ENCODE data around the gene DDX60. TPM values are rescaled to one million over a fixed set of nuclear protein-coding genes. Genes with fewer than 3 reads are reported as not detected.
"Not testable (repeated sequence)": the region's sequence is repeated elsewhere in the genome, so short reads cannot be mapped to it uniquely, and the experiment has no call there.

DDX60 gene
- polyA plus RNA-seq, 2 donors, result 0.90 to 1.8 TPM

DNA sequence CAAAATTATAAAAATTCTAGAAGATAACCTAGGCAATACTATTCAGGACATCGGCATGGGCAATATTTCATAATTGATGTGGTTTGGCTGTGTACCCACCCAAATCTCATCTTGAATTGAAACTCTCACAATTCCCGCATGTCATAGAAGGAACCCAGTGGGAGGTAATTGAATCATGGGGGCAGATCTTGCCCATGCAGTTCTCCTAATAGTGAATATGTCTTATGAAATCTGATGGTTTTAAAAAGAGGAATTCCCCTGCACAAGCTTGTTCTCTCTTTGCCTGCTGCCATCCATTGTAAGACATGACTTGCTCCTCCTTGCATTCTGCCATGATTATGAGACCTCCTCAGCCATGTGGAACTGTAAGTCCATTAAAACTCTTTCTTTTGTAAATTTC lies 77.7 kb downstream of the DDX60 start:
- Histone ChIP-seq H3K4me3 (ENCODE audit: low read depth in 1 of 2, low read length in 2 of 2) (no peak overlapping the region), H3K36me3 (ENCODE audit: control insufficient read depth in 2 of 2, insufficient read depth in 2 of 2, low read length in 1 of 2) (peaks cover 2 to 3% of the 10 kb centered on the region in 2 donors), H3K27ac (ENCODE audit: low read depth in 2 of 2, low read length in 1 of 2) (no peak overlapping the region), H3K27me3 (ENCODE audit: control insufficient read depth in 1 of 2, insufficient read depth in 2 of 2, low read length in 2 of 2) (no peaks in the 10 kb centered on the region), H3K4me1 (ENCODE audit: control insufficient read depth in 2 of 2, insufficient read depth in 2 of 2, low read length in 1 of 2) (no peaks in the 10 kb centered on the region), H3K9me3 (ENCODE audit: control insufficient read depth in 2 of 2, insufficient read depth in 1 of 2, low read depth in 1 of 2, low read length in 1 of 2) (peaks cover 0 to 5% of the 10 kb centered on the region in 2 donors)
- 89 to 96% methylated on average over 2 of the region's 2 CpGs for WGBS, 2 donors

DNA sequence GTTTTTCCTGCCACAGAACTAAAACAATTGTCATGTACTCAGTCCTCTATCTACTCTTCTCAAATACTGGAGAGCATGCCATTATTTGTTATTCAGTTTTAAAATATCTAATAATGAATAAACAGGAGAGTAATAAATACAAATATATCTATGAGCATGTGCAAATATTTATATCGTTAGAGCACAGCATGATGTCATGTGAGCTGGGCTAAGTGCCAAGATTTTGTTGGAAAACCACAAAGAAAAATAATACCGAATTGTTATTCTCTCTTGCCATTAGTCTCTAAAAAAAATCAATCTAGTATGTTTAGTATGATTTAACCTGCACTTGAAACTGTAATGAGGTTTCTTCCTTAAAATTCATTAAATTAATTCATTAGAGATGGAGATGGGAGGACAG lies 97.3 kb downstream of the DDX60 start:
- 20% methylated on average over 2 of the region's 2 CpGs for WGBS, 2 donors
- H3K27ac ChIP-seq (ENCODE audit: low read depth in 2 of 2, low read length in 1 of 2), result no peak overlapping the region
- H3K27me3 ChIP-seq (ENCODE audit: control insufficient read depth in 1 of 2, insufficient read depth in 2 of 2, low read length in 2 of 2), result no peaks in the 10 kb centered on the region
- no peaks in the 10 kb centered on the region for H3K36me3 ChIP-seq (ENCODE audit: control insufficient read depth in 2 of 2, insufficient read depth in 2 of 2, low read length in 1 of 2)
- no peak overlapping the region for H3K4me3 ChIP-seq (ENCODE audit: low read depth in 1 of 2, low read length in 2 of 2)
- H3K9me3 ChIP-seq (ENCODE audit: control insufficient read depth in 2 of 2, insufficient read depth in 1 of 2, low read depth in 1 of 2, low read length in 1 of 2), result no peaks in the 10 kb centered on the region
- H3K4me1 ChIP-seq (ENCODE audit: control insufficient read depth in 2 of 2, insufficient read depth in 2 of 2, low read length in 1 of 2), result no peaks in the 10 kb centered on the region

- Histone ChIP-seq H3K36me3 (ENCODE audit: control insufficient read depth in 2 of 2, insufficient read depth in 2 of 2, low read length in 1 of 2) (no peaks in the 10 kb centered on the region), H3K4me1 (ENCODE audit: control insufficient read depth in 2 of 2, insufficient read depth in 2 of 2, low read length in 1 of 2) (no peaks in the 10 kb centered on the region), H3K9me3 (ENCODE audit: control insufficient read depth in 2 of 2, insufficient read depth in 1 of 2, low read depth in 1 of 2, low read length in 1 of 2) (no peaks in the 10 kb centered on the region), H3K27ac (ENCODE audit: low read depth in 2 of 2, low read length in 1 of 2) (no peak overlapping the region), H3K4me3 (ENCODE audit: low read depth in 1 of 2, low read length in 2 of 2) (no peak overlapping the region), H3K27me3 (ENCODE audit: control insufficient read depth in 1 of 2, insufficient read depth in 2 of 2, low read length in 2 of 2) (no peaks in the 10 kb centered on the region)
Measured at GRCh38 chr4:168220893-168221292, 97.7 kb downstream of the DDX60 start.

- no peak overlapping the region for H3K4me3 ChIP-seq (ENCODE audit: low read depth in 1 of 2, low read length in 2 of 2)
- H3K9me3 ChIP-seq (ENCODE audit: control insufficient read depth in 2 of 2, insufficient read depth in 1 of 2, low read depth in 1 of 2, low read length in 1 of 2), result no peaks in the 10 kb centered on the region
- no peaks in the 10 kb centered on the region for H3K36me3 ChIP-seq (ENCODE audit: control insufficient read depth in 2 of 2, insufficient read depth in 2 of 2, low read length in 1 of 2)
- no peaks in the 10 kb centered on the region for H3K27me3 ChIP-seq (ENCODE audit: control insufficient read depth in 1 of 2, insufficient read depth in 2 of 2, low read length in 2 of 2)
- H3K27ac ChIP-seq (ENCODE audit: low read depth in 2 of 2, low read length in 1 of 2), result no peak overlapping the region
- H3K4me1 ChIP-seq (ENCODE audit: control insufficient read depth in 2 of 2, insufficient read depth in 2 of 2, low read length in 1 of 2), result no peaks in the 10 kb centered on the region
- 93 to 97% methylated on average over 1 of the region's 1 CpG for WGBS, 2 donors
Measured at GRCh38 chr4:168218645-168219044, 99.9 kb downstream of the DDX60 start.

DNA sequence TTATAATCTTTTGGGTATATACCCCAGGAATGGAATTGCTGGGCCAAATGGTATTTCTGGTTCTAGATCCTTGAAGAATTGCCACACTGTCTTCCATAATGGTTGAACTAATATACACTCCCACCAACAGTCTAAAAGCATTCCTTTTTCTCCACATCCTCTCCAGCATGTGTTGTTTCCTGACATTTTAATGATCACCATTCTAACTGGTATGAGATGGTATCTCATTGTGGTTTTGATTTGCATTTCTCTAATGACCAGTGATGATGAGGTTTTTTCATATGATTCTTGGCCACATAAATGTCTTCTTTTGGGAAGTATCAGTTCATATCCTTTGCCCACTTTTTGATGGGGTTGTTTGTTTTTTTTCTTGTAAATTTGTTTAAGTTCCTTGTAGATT lies 105.0 kb downstream of the DDX60 start:
- not testable (repeated sequence) for H3K4me1 ChIP-seq (ENCODE audit: control insufficient read depth in 2 of 2, insufficient read depth in 2 of 2, low read length in 1 of 2); H3K36me3 ChIP-seq (ENCODE audit: control insufficient read depth in 2 of 2, insufficient read depth in 2 of 2, low read length in 1 of 2); H3K27me3 ChIP-seq (ENCODE audit: control insufficient read depth in 1 of 2, insufficient read depth in 2 of 2, low read length in 2 of 2); H3K27ac ChIP-seq (ENCODE audit: low read depth in 2 of 2, low read length in 1 of 2); H3K9me3 ChIP-seq (ENCODE audit: control insufficient read depth in 2 of 2, insufficient read depth in 1 of 2, low read depth in 1 of 2, low read length in 1 of 2); H3K4me3 ChIP-seq (ENCODE audit: low read depth in 1 of 2, low read length in 2 of 2)

GRCh38 chr4:168212656-168213055 lies 105.9 kb downstream of the DDX60 start:
- Histone ChIP-seq H3K4me1 (ENCODE audit: control insufficient read depth in 2 of 2, insufficient read depth in 2 of 2, low read length in 1 of 2) (no peaks in the 10 kb centered on the region), H3K36me3 (ENCODE audit: control insufficient read depth in 2 of 2, insufficient read depth in 2 of 2, low read length in 1 of 2) (no peaks in the 10 kb centered on the region), H3K27ac (ENCODE audit: low read depth in 2 of 2, low read length in 1 of 2) (no peak overlapping the region), H3K27me3 (ENCODE audit: control insufficient read depth in 1 of 2, insufficient read depth in 2 of 2, low read length in 2 of 2) (no peaks in the 10 kb centered on the region), H3K4me3 (ENCODE audit: low read depth in 1 of 2, low read length in 2 of 2) (no peak overlapping the region), H3K9me3 (ENCODE audit: control insufficient read depth in 2 of 2, insufficient read depth in 1 of 2, low read depth in 1 of 2, low read length in 1 of 2) (no peaks in the 10 kb centered on the region)
- WGBS, 2 donors, result 84 to 89% methylated on average over 3 of the region's 3 CpGs

DNA sequence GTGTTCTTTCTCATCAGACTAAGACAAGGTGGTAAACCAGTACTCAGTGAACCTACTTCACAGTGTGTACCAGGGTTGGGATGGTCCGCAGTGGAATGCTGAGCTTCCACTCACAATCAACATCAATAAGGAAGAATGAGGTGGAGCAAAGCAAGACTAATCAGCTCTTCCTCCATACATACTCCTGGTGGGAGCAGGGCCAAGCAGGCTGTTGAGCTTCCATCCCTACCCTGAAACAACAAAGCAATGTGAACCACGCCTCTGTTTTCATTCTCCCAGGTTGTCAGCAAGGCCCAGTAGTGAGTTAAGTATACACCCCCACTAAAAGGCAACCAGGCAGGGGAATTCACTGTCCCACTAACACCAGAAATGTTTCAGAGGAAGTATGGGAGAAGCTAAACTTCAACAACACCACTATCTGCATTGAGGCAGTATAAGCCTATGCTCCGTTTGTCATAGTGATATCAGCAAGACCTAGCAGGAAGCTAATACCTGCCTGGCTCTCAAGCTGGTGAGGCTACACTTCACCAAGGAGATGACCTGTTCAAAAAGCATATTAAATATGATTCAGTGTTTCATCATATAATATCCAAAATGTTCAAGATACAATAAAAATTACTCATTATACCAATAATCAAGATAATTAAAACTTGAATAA lies 109.5 kb downstream of the DDX60 start:
- Histone ChIP-seq H3K36me3 (ENCODE audit: control insufficient read depth in 2 of 2, insufficient read depth in 2 of 2, low read length in 1 of 2) (no peaks in the 10 kb centered on the region), H3K27me3 (ENCODE audit: control insufficient read depth in 1 of 2, insufficient read depth in 2 of 2, low read length in 2 of 2) (no peaks in the 10 kb centered on the region), H3K9me3 (ENCODE audit: control insufficient read depth in 2 of 2, insufficient read depth in 1 of 2, low read depth in 1 of 2, low read length in 1 of 2) (no peaks in the 10 kb centered on the region), H3K27ac (ENCODE audit: low read depth in 2 of 2, low read length in 1 of 2) (no peak overlapping the region), H3K4me1 (ENCODE audit: control insufficient read depth in 2 of 2, insufficient read depth in 2 of 2, low read length in 1 of 2) (no peaks in the 10 kb centered on the region), H3K4me3 (ENCODE audit: low read depth in 1 of 2, low read length in 2 of 2) (no peak overlapping the region)
- 90 to 91% methylated on average over 3 of the region's 3 CpGs for WGBS, 2 donors

DNA sequence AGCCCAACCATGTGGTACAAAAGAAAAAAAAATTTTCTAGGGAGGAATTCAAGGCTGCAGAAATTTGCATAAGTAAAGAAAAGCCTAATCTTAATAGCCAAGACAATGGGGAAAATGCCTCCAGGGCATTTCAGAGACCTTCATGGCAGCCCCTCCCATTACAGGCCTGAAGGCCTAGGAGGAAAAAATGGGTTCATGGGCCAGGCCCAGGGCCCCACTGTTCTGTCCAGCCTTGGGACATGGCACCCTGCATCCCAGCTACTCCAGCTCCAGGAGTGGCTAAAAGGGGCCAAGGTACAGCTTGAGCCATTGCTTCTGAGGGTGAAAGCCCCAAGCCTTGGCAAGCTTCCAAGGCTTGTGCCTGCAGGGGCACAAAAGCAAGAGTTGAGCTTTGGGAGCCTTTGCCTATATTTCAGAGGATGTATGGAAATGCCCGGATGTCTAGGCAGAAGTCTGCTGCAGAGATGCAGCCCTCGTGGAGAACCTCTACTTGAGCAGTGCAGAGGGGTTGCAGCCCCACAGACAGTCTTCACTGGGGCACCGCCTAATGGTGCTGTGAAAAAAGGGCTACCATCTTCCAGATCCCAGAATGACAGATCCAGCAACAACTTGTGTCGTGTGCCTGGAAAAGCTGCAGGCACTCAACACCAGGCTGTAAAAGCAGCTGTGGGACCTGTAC lies 115.2 kb downstream of the DDX60 start:
- H3K36me3 ChIP-seq (ENCODE audit: control insufficient read depth in 2 of 2, insufficient read depth in 2 of 2, low read length in 1 of 2), result no peaks in the 10 kb centered on the region
- H3K27ac ChIP-seq (ENCODE audit: low read depth in 2 of 2, low read length in 1 of 2), result no peak overlapping the region
- peaks cover 6 to 8% of the 10 kb centered on the region in 2 donors for H3K9me3 ChIP-seq (ENCODE audit: control insufficient read depth in 2 of 2, insufficient read depth in 1 of 2, low read depth in 1 of 2, low read length in 1 of 2)
- no peaks in the 10 kb centered on the region for H3K27me3 ChIP-seq (ENCODE audit: control insufficient read depth in 1 of 2, insufficient read depth in 2 of 2, low read length in 2 of 2)
- no peaks in the 10 kb centered on the region for H3K4me1 ChIP-seq (ENCODE audit: control insufficient read depth in 2 of 2, insufficient read depth in 2 of 2, low read length in 1 of 2)
- H3K4me3 ChIP-seq (ENCODE audit: low read depth in 1 of 2, low read length in 2 of 2), result no peak overlapping the region
- WGBS, 2 donors, result 89 to 97% methylated on average over 4 of the region's 4 CpGs

DNA sequence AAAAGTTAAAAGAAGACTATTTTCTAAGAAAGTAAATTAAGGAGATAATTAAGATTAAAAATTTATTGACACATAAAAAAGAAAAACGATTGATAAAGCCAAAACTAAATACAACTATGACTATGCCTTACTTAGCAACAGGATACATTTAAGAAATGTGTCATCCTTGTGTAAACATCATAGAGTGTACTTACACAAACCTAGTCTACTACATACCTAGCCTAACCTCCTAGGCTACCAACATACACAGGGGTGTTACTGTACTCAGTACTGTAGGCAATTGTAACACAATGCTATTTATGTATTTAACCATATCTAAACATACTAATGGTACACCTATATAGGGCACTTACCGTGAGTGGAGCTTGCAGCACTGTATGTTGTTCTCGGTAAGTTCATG lies 117.9 kb downstream of the DDX60 start:
- H3K4me3 ChIP-seq (ENCODE audit: low read depth in 1 of 2, low read length in 2 of 2), result no peak overlapping the region

More for the DNA sequence above, 117.9 kb downstream of the DDX60 start:
- H3K9me3 ChIP-seq (ENCODE audit: control insufficient read depth in 2 of 2, insufficient read depth in 1 of 2, low read depth in 1 of 2, low read length in 1 of 2), result peaks cover 6 to 8% of the 10 kb centered on the region in 2 donors
- no peaks in the 10 kb centered on the region for H3K36me3 ChIP-seq (ENCODE audit: control insufficient read depth in 2 of 2, insufficient read depth in 2 of 2, low read length in 1 of 2)
- H3K27ac ChIP-seq (ENCODE audit: low read depth in 2 of 2, low read length in 1 of 2), result no peak overlapping the region
- no peaks in the 10 kb centered on the region for H3K4me1 ChIP-seq (ENCODE audit: control insufficient read depth in 2 of 2, insufficient read depth in 2 of 2, low read length in 1 of 2)
- 69 to 70% methylated on average over 3 of the region's 3 CpGs for WGBS, 2 donors
- no peaks in the 10 kb centered on the region for H3K27me3 ChIP-seq (ENCODE audit: control insufficient read depth in 1 of 2, insufficient read depth in 2 of 2, low read length in 2 of 2)

Measured in esophagus (tissue), 2 donors.